ENCODE measurements around the gene MX1.

The MX1 gene

GRCh38 chr21:41435706-41436105 is 9.7 kb downstream of the MX1 start:
- no peak for DNase-seq

- DNase-seq = no peak
These were observed 11.7 kb downstream of the MX1 start for GRCh38 chr21:41437729-41438128.

GRCh38 chr21:41438425-41439113 is 12.5 kb downstream of the MX1 start:
- no peak for DNase-seq

- no peak for DNase-seq
These were observed 13.2 kb downstream of the MX1 start for GRCh38 chr21:41439248-41439647.

GRCh38 chr21:41441546-41441945 is 15.5 kb downstream of the MX1 start:
- no peak for DNase-seq

- no peak for DNase-seq
These were observed 16.6 kb downstream of the MX1 start for GRCh38 chr21:41442481-41443186.

- no peak for DNase-seq
These were observed 17.5 kb downstream of the MX1 start for GRCh38 chr21:41443562-41443961.

- no peak for DNase-seq
These were observed 18.8 kb downstream of the MX1 start for GRCh38 chr21:41444703-41445464.

- DNase-seq = no peak
These were observed 19.4 kb downstream of the MX1 start for GRCh38 chr21:41445465-41445862.

GRCh38 chr21:41446586-41446985 is 20.5 kb downstream of the MX1 start:
- DNase-seq = no peak

- no peak for DNase-seq
These were observed 21.3 kb downstream of the MX1 start for GRCh38 chr21:41447356-41447755.

- no peak for DNase-seq
These were observed 23.6 kb downstream of the MX1 start for GRCh38 chr21:41449613-41450012.

- DNase-seq = no peak
These were observed 26.0 kb downstream of the MX1 start for GRCh38 chr21:41451753-41452676.

GRCh38 chr21:41453198-41453597 is 27.2 kb downstream of the MX1 start:
- DNase-seq = no peak

GRCh38 chr21:41453761-41454160 is 27.7 kb downstream of the MX1 start:
- no peak for DNase-seq

- no peak for DNase-seq
These were observed 32.1 kb downstream of the MX1 start for GRCh38 chr21:41458121-41458520.

GRCh38 chr21:41458559-41458958 is 32.5 kb downstream of the MX1 start:
- DNase-seq = no peak

- no peak for DNase-seq
These were observed 34.0 kb downstream of the MX1 start for GRCh38 chr21:41459884-41460534.

GRCh38 chr21:41460578-41461527 is 34.8 kb downstream of the MX1 start:
- DNase-seq = peak; percentile 16

- no peak for DNase-seq
These were observed 39.2 kb downstream of the MX1 start for GRCh38 chr21:41465176-41465781.

Data from NCI-H748 treated with DMSO at 0.1 percent for 48 hours (cell line).